ENCODE measurements around the gene CHAF1B. TPM values are rescaled to one million over a fixed set of nuclear protein-coding genes. Genes with fewer than 3 reads are reported as not detected.

CHAF1B gene
- total and polyA plus RNA-seq, 9 of the 15 experiments (the other 6 are each of a cell fraction or from before 2014, with no cell fraction given) = 7.5 to 36.8 (median 21.0) TPM

DNA sequence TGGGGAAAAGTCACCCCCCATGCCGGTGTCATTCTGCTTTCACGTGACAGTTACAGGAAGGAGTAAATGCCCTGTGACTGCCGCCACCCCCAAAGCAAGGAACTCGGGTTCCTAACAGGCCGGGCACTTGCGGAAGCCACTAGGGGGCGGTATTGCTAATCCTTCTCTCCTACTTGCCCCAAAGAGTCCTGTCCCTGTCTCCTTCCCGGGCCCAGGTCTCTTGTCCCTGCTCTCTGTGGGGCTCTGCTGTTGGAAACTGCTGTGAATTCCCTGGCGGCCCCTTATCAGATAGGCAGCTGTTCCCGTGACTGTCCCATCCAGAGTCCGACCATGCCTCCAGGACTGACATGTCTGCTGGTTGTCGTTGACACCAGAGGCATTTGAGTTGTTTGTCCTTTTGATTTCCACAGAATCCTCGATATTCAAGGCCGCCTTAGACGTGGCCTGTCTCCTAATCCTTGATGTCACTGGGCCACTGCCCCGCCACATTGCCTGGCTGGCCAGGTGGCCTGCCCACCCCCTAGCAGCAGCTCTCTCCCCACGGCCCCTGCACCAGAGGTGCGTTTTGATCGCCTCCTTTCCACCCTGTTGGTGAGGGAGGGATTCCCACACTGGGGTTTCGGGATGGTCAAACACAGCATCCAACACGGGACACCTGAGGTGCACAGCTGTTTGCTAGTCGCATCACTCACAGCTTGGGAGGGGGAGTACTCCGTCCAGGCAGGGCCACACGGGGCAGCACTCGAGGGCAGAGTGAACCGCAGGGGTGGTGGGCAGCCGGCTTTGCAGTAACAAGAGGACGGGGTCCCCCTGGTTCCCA is 37.3 kb downstream of the CHAF1B start (continued):
- TF ChIP-seq, protein P1, sequence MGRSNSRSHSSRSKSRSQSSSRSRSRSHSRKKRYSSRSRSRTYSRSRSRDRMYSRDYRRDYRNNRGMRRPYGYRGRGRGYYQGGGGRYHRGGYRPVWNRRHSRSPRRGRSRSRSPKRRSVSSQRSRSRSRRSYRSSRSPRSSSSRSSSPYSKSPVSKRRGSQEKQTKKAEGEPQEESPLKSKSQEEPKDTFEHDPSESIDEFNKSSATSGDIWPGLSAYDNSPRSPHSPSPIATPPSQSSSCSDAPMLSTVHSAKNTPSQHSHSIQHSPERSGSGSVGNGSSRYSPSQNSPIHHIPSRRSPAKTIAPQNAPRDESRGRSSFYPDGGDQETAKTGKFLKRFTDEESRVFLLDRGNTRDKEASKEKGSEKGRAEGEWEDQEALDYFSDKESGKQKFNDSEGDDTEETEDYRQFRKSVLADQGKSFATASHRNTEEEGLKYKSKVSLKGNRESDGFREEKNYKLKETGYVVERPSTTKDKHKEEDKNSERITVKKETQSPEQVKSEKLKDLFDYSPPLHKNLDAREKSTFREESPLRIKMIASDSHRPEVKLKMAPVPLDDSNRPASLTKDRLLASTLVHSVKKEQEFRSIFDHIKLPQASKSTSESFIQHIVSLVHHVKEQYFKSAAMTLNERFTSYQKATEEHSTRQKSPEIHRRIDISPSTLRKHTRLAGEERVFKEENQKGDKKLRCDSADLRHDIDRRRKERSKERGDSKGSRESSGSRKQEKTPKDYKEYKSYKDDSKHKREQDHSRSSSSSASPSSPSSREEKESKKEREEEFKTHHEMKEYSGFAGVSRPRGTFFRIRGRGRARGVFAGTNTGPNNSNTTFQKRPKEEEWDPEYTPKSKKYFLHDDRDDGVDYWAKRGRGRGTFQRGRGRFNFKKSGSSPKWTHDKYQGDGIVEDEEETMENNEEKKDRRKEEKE (IDR thresholded peaks at IDR 0.05; ENCODE audit: borderline replicate concordance in 1 of 2, control insufficient read depth in 1 of 2, low read depth in 2 of 2, low read length in 1 of 2) = no peak
- TF ChIP-seq BCOR (IDR thresholded peaks at IDR 0.05) (no peak), PTBP1 (IDR thresholded peaks at IDR 0.05; ENCODE audit: low read depth, low read length) (no peak), ZNF134 (CRISPR knock-in tag; conservative IDR thresholded peaks at IDR 0.05) (no peak), SMC3 (conservative IDR thresholded peaks at IDR 0.05; ENCODE audit: insufficient read depth, low read depth, low read length) (peak; percentile 61), NFIC (IDR thresholded peaks at IDR 0.05) (0 out of 2 replicates have a peak, but pooled peaks have one; percentile 6), ELF2 (CRISPR knock-in tag; IDR thresholded peaks at IDR 0.05) (0 out of 2 replicates have a peak, but pooled peaks have one; percentile 50), XRCC5 (IDR thresholded peaks at IDR 0.05; ENCODE audit: low read depth, low read length) (0 out of 2 replicates have a peak, but pooled peaks have one; percentile 71), SMARCE1 (IDR thresholded peaks at IDR 0.05) (0 out of 2 replicates have a peak, but pooled peaks have one; percentile 35), JUN (IDR thresholded peaks at IDR 0.05; ENCODE audit: borderline replicate concordance, low read depth, low read length) (no peak), JUN (CRISPR knock-in tag; IDR thresholded peaks at IDR 0.05; ENCODE audit: borderline replicate concordance) (no peak), SRSF3 (IDR thresholded peaks at IDR 0.05; ENCODE audit: insufficient read depth, low read length) (no peak), CXXC5 (CRISPR knock-in tag; IDR thresholded peaks at IDR 0.05) (peak; percentile 11; the same call in 1 of the 2 replicates)
- TF ChIP-seq, protein P2, sequence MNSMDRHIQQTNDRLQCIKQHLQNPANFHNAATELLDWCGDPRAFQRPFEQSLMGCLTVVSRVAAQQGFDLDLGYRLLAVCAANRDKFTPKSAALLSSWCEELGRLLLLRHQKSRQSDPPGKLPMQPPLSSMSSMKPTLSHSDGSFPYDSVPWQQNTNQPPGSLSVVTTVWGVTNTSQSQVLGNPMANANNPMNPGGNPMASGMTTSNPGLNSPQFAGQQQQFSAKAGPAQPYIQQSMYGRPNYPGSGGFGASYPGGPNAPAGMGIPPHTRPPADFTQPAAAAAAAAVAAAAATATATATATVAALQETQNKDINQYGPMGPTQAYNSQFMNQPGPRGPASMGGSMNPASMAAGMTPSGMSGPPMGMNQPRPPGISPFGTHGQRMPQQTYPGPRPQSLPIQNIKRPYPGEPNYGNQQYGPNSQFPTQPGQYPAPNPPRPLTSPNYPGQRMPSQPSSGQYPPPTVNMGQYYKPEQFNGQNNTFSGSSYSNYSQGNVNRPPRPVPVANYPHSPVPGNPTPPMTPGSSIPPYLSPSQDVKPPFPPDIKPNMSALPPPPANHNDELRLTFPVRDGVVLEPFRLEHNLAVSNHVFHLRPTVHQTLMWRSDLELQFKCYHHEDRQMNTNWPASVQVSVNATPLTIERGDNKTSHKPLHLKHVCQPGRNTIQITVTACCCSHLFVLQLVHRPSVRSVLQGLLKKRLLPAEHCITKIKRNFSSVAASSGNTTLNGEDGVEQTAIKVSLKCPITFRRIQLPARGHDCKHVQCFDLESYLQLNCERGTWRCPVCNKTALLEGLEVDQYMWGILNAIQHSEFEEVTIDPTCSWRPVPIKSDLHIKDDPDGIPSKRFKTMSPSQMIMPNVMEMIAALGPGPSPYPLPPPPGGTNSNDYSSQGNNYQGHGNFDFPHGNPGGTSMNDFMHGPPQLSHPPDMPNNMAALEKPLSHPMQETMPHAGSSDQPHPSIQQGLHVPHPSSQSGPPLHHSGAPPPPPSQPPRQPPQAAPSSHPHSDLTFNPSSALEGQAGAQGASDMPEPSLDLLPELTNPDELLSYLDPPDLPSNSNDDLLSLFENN (IDR thresholded peaks at IDR 0.05; ENCODE audit: low read depth in 2 of 2, low read length in 2 of 2) = no peak
- TF ChIP-seq, protein P3, sequence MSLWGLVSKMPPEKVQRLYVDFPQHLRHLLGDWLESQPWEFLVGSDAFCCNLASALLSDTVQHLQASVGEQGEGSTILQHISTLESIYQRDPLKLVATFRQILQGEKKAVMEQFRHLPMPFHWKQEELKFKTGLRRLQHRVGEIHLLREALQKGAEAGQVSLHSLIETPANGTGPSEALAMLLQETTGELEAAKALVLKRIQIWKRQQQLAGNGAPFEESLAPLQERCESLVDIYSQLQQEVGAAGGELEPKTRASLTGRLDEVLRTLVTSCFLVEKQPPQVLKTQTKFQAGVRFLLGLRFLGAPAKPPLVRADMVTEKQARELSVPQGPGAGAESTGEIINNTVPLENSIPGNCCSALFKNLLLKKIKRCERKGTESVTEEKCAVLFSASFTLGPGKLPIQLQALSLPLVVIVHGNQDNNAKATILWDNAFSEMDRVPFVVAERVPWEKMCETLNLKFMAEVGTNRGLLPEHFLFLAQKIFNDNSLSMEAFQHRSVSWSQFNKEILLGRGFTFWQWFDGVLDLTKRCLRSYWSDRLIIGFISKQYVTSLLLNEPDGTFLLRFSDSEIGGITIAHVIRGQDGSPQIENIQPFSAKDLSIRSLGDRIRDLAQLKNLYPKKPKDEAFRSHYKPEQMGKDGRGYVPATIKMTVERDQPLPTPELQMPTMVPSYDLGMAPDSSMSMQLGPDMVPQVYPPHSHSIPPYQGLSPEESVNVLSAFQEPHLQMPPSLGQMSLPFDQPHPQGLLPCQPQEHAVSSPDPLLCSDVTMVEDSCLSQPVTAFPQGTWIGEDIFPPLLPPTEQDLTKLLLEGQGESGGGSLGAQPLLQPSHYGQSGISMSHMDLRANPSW (CRISPR knock-in tag; IDR thresholded peaks at IDR 0.05) = no peak
- TF ChIP-seq, protein P4, sequence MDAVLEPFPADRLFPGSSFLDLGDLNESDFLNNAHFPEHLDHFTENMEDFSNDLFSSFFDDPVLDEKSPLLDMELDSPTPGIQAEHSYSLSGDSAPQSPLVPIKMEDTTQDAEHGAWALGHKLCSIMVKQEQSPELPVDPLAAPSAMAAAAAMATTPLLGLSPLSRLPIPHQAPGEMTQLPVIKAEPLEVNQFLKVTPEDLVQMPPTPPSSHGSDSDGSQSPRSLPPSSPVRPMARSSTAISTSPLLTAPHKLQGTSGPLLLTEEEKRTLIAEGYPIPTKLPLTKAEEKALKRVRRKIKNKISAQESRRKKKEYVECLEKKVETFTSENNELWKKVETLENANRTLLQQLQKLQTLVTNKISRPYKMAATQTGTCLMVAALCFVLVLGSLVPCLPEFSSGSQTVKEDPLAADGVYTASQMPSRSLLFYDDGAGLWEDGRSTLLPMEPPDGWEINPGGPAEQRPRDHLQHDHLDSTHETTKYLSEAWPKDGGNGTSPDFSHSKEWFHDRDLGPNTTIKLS (IDR thresholded peaks at IDR 0.05; ENCODE audit: borderline replicate concordance, low read depth) = peak; percentile 17; the same call in 1 of the 2 replicates
